GM12892 (cell line): ENCODE measurements around the gene GRPEL1.

Source experiments
- POLR2A ChIP-seq: IDR thresholded peaks from 2 replicates; pipeline ENCODE4 v1.6.1; 2011; ENCODE audit warnings: low read depth, low read length, control low read depth
- TAF1 ChIP-seq: IDR thresholded peaks from 2 replicates; pipeline ENCODE4 v1.6.1; 2011; ENCODE audit warnings: low read depth, mild to moderate bottlenecking, control low read depth, low read length, borderline replicate concordance

DNA sequence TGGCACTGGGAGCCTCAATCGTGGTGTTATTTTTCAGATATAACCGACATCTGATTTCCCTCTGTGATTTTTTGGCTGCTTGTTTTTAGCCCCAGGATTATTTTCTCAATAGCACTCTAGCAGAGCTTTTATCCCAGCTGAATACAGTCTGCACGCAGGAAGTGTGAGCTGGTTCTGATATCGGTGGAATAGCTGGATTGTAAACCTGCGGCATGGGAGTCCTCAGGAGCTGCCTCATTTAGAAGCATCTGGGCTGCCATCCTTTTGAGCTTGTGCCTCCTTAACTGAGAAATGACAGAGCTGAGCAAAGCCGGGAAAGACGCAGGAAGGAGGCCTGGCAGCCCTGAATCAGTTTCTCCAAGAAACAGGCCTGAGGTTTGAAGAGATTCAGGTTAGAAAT lies 28.4 kb upstream of the GRPEL1 start:
- no peak for TF ChIP-seq POLR2A
- TF ChIP-seq TAF1, result no peak
